Activated B cell treated with CpG ODN at 0.5 μM for 24 hours (primary cell): ENCODE measurements around the gene FBXO38. TPM values are rescaled to one million over a fixed set of nuclear protein-coding genes. Genes with fewer than 3 reads are reported as not detected.
A peak's percentile ranks its signal among the peaks of the same experiment; 100 is the strongest.

Experiments used
- ATAC-seq: fragments of 200-7000 bp; cut with Tn5 transposase; one replicate; pipeline ENCODE4 v1.10.0; 2021; ENCODE audit warnings: low read depth, mild to moderate bottlenecking, moderate library complexity
- CTCF ChIA-PET: fragments of 350-600 bp; sonication (Branson Sonifier 250); formaldehyde crosslinking; loops from one replicate; lab custom pipeline; 2021; ENCODE audit warnings: antibody characterized with exemption; lab: Charles Lee
- POLR2A ChIA-PET: fragments of 350-600 bp; sonication (Branson Sonifier 250); formaldehyde crosslinking; loops from one replicate; lab custom pipeline; 2021; ENCODE audit warnings: antibody characterized with exemption; lab: Charles Lee
- DNase-seq: peaks from one replicate; pipeline ENCODE4 v3.0.0; 2022
- H3K27ac Mint-ChIP-seq: one replicate; pipeline ENCODE4 v1.8.0; 2020; ENCODE audit warnings: mixed read lengths
- H3K27me3 Mint-ChIP-seq: one replicate; pipeline ENCODE4 v1.8.0; 2021; ENCODE audit warnings: mixed read lengths
- H3K36me3 Mint-ChIP-seq: one replicate; pipeline ENCODE4 v1.8.0; 2021; ENCODE audit warnings: low read depth, mixed read lengths
- H3K4me1 Mint-ChIP-seq: one replicate; pipeline ENCODE4 v1.8.0; 2021; ENCODE audit warnings: mixed read lengths
- H3K4me3 Mint-ChIP-seq: one replicate; pipeline ENCODE4 v1.8.0; 2020; ENCODE audit warnings: mild to moderate bottlenecking, mixed read lengths
- H3K9me3 Mint-ChIP-seq: one replicate; pipeline ENCODE4 v1.8.0; 2020; ENCODE audit warnings: mixed read lengths
- CTCF ChIP-seq: fragments of 200-600 bp; IDR thresholded peaks from one replicate; pipeline ENCODE4 v1.8.0; 2022; ENCODE audit warnings: antibody characterized with exemption, mild to moderate bottlenecking
- intact Hi-C: fragments of 100-400 bp; cut with micrococcal nuclease; formaldehyde crosslinking; loops from one replicate; pipeline ENCODE4 v1.15.1; 2024
- total RNA-seq: library from RNA; stranded (reverse); gene quantifications from 2 replicates; pipeline ENCODE4 v1.2.3, GENCODE V29; 2022

Gene FBXO38
- total RNA-seq, 1 donor from 2014 or later, result 81.9 TPM

GRCh38 chr5:148443241-148443640 is 59.5 kb downstream of the FBXO38 start:
- Mint-ChIP-seq H3K9me3 (no peaks in the 10 kb centered on the region), H3K27me3 (no peaks in the 10 kb centered on the region), H3K27ac (no peak overlapping the region), H3K4me3 (no peak overlapping the region), H3K4me1 (no peaks in the 10 kb centered on the region), H3K36me3 (peaks cover 53% of the 10 kb centered on the region)
- intact Hi-C loops, result loop anchor here (10.0 kb wide), 1 partner anchor 1122 kb away; no protein-coding TSS in a partner anchor
- TF ChIP-seq CTCF, result no peak
- ATAC-seq (no peak), DNase-seq (no peak)
- CTCF ChIA-PET, result interaction anchor here (0.9 to 3.5 kb wide), 7 partner anchors 9 to 671 kb away, joined by 3 to 30 read pairs (median 5); no protein-coding TSS in a partner anchor
- POLR2A ChIA-PET, result no interaction called here

GRCh38 chr5:148443998-148444397 is 60.2 kb downstream of the FBXO38 start:
- intact Hi-C loops, result loop anchor here (1.0 to 10.0 kb wide), 5 partner anchors 287 to 1121 kb away; no protein-coding TSS in a partner anchor
- TF ChIP-seq CTCF, result no peak
- no peak overlapping the region for H3K4me3 Mint-ChIP-seq
- H3K4me1 Mint-ChIP-seq, result no peaks in the 10 kb centered on the region
- H3K27ac Mint-ChIP-seq, result no peak overlapping the region
- ChIA-PET POLR2A (no interaction called here), CTCF (interaction anchor here (1.0 to 3.5 kb wide), 7 partner anchors 9 to 671 kb away, joined by 3 to 30 read pairs (median 6); no protein-coding TSS in a partner anchor)
- peaks cover 47% of the 10 kb centered on the region for H3K36me3 Mint-ChIP-seq
- peak; percentile 67 for ATAC-seq
- DNase-seq, result no peak
- no peaks in the 10 kb centered on the region for H3K27me3 Mint-ChIP-seq
- no peaks in the 10 kb centered on the region for H3K9me3 Mint-ChIP-seq

- POLR2A ChIA-PET, result no interaction called here
- Mint-ChIP-seq H3K27me3 (no peaks in the 10 kb centered on the region), H3K9me3 (no peaks in the 10 kb centered on the region), H3K27ac (no peak overlapping the region), H3K36me3 (peaks cover 32% of the 10 kb centered on the region), H3K4me3 (no peak overlapping the region), H3K4me1 (no peaks in the 10 kb centered on the region)
- CTCF ChIA-PET, result interaction anchor here (1.3 to 2.0 kb wide), 2 partner anchors 11 to 590 kb away, joined by 5 to 7 read pairs; no protein-coding TSS in a partner anchor
- no peak for ATAC-seq
- intact Hi-C loops, result loop anchor here (10.0 kb wide), 1 partner anchor 1119 kb away; no protein-coding TSS in a partner anchor
- no peak for TF ChIP-seq CTCF
- DNase-seq, result no peak
These were observed 61.8 kb downstream of the FBXO38 start for GRCh38 chr5:148445578-148445977.

GRCh38 chr5:148446611-148447010 is 62.9 kb downstream of the FBXO38 start:
- Mint-ChIP-seq H3K4me1 (no peaks in the 10 kb centered on the region), H3K36me3 (peaks cover 22% of the 10 kb centered on the region), H3K9me3 (no peaks in the 10 kb centered on the region), H3K4me3 (no peak overlapping the region), H3K27ac (no peak overlapping the region), H3K27me3 (no peaks in the 10 kb centered on the region)
- ChIA-PET POLR2A (interaction anchor here (0.6 kb wide), 1 partner anchor 822 kb away, joined by 4 read pairs; no protein-coding TSS in a partner anchor), CTCF (interaction anchor here (1.3 kb wide), 1 partner anchor 589 kb away, joined by 5 read pairs; no protein-coding TSS in a partner anchor)
- DNase-seq (no peak), ATAC-seq (no peak)
- TF ChIP-seq CTCF, result no peak
- intact Hi-C loops, result loop anchor here (10.0 kb wide), 1 partner anchor 1118 kb away; no protein-coding TSS in a partner anchor

GRCh38 chr5:148452499-148453193 is 68.9 kb downstream of the FBXO38 start:
- CTCF ChIA-PET, result interaction anchor here (1.0 kb wide), 1 partner anchor 9 kb away, joined by 8 read pairs; no protein-coding TSS in a partner anchor
- intact Hi-C loops, result loop anchor here (10.0 kb wide), 1 partner anchor 598 kb away; no protein-coding TSS in a partner anchor
- H3K27me3 Mint-ChIP-seq, result peaks cover 6% of the 10 kb centered on the region
- TF ChIP-seq CTCF, result no peak
- POLR2A ChIA-PET, result no interaction called here
- no peaks in the 10 kb centered on the region for H3K36me3 Mint-ChIP-seq
- ATAC-seq (no peak), DNase-seq (no peak)
- no peak overlapping the region for H3K4me3 Mint-ChIP-seq
- peaks cover 2% of the 10 kb centered on the region for H3K4me1 Mint-ChIP-seq
- H3K27ac Mint-ChIP-seq, result no peak overlapping the region
- no peaks in the 10 kb centered on the region for H3K9me3 Mint-ChIP-seq
